ENCODE results near the gene PEA15.

The PEA15 gene

GRCh38 chr1:160178731-160179130 is 26.5 kb upstream of the PEA15 start:
- no peak for TF ChIP-seq CTCF (IDR thresholded peaks at IDR 0.05; ENCODE audit: insufficient read depth, missing control alignments)
- no peak for DNase-seq (ENCODE audit: insufficient read length, low spot score)
- FAIRE-seq, result no peak

GRCh38 chr1:160179336-160179735 is 25.8 kb upstream of the PEA15 start:
- no peak for FAIRE-seq
- no peak for DNase-seq (ENCODE audit: insufficient read length, low spot score)
- TF ChIP-seq CTCF (IDR thresholded peaks at IDR 0.05; ENCODE audit: insufficient read depth, missing control alignments), result no peak

GRCh38 chr1:160186246-160186645 is 18.9 kb upstream of the PEA15 start:
- TF ChIP-seq CTCF (IDR thresholded peaks at IDR 0.05; ENCODE audit: insufficient read depth, missing control alignments), result no peak
- DNase-seq (ENCODE audit: insufficient read length, low spot score), result no peak
- FAIRE-seq, result no peak

- no peak for FAIRE-seq
- no peak for TF ChIP-seq CTCF (IDR thresholded peaks at IDR 0.05; ENCODE audit: insufficient read depth, missing control alignments)
- DNase-seq (ENCODE audit: insufficient read length, low spot score), result no peak
Measured at GRCh38 chr1:160186729-160187128, 18.5 kb upstream of the PEA15 start.

GRCh38 chr1:160187407-160187806 is 17.8 kb upstream of the PEA15 start:
- no peak for DNase-seq (ENCODE audit: insufficient read length, low spot score)
- TF ChIP-seq CTCF (IDR thresholded peaks at IDR 0.05; ENCODE audit: insufficient read depth, missing control alignments), result no peak
- no peak for FAIRE-seq

GRCh38 chr1:160188341-160188740 is 16.8 kb upstream of the PEA15 start:
- DNase-seq (ENCODE audit: insufficient read length, low spot score), result no peak
- no peak for TF ChIP-seq CTCF (IDR thresholded peaks at IDR 0.05; ENCODE audit: insufficient read depth, missing control alignments)
- FAIRE-seq, result no peak

- no peak for TF ChIP-seq CTCF (IDR thresholded peaks at IDR 0.05; ENCODE audit: insufficient read depth, missing control alignments)
- no peak for DNase-seq (ENCODE audit: insufficient read length, low spot score)
- FAIRE-seq, result no peak
Measured at GRCh38 chr1:160189649-160190625, 15.2 kb upstream of the PEA15 start, which contains the start of gene CASQ1. CASQ1 (plus strand) TSS chr1:160190575; CDS start chr1:160190752, 177 bp downstream.
